Right atrium auricular region (tissue), 2 donors: Measurements from ENCODE around the gene CDH26. TPM values are rescaled to one million over a fixed set of nuclear protein-coding genes. Genes with fewer than 3 reads are reported as not detected.

Experiments used
- DNase-seq: peaks from one replicate; pipeline ENCODE4 v3.0.0-alpha.2; 2019; ENCODE audit warnings: low spot score
- H3K27ac ChIP-seq, 2 donors: fragments of 200-600 bp; sonication (generic); 1 replicate in 1 of 2; 2 replicates in 1 of 2; pipeline ENCODE4 v1.5.1; 2016 to 2019
- H3K27me3 ChIP-seq, 2 donors: fragments of 200-600 bp; sonication (generic); one replicate each; pipeline versions ENCODE4 v1.5.1 to v1.6.0; 2017 to 2019
- H3K36me3 ChIP-seq: fragments of 200-600 bp; sonication (generic); one replicate; pipeline ENCODE4 v1.5.1; 2016
- H3K4me1 ChIP-seq, 2 donors: fragments of 200-600 bp; sonication (generic); one replicate each; pipeline versions ENCODE4 v1.5.1 to v1.6.0; 2017 to 2019
- H3K4me3 ChIP-seq, 2 donors: fragments of 200-600 bp; sonication (generic); 1 replicate in 1 of 2; 2 replicates in 1 of 2; pipeline ENCODE4 v1.5.1; 2017 to 2019; ENCODE audit warnings: mild to moderate bottlenecking in 1 of 2, moderate library complexity in 1 of 2
- H3K9me3 ChIP-seq, 2 donors: fragments of 200-600 bp; sonication (generic); one replicate each; pipeline ENCODE4 v1.5.1; 2019
- total RNA-seq, 2 donors: library from RNA; depleted of rRNA; stranded (reverse); fragments of >200 nt; gene quantifications; one replicate each; pipeline ENCODE4 v1.1.0, GENCODE V29; 2016
- TF ChIP-seq, protein P1 (sequence below), 2 donors: fragments of 200-600 bp; sonication (generic); IDR thresholded peaks; one replicate each; pipeline ENCODE4 v1.5.1; 2019; ENCODE audit warnings: antibody characterized with exemption in 2 of 2

Gene CDH26
- total RNA-seq, 2 donors from 2014 or later: 0.43 to 1.3 TPM

DNA sequence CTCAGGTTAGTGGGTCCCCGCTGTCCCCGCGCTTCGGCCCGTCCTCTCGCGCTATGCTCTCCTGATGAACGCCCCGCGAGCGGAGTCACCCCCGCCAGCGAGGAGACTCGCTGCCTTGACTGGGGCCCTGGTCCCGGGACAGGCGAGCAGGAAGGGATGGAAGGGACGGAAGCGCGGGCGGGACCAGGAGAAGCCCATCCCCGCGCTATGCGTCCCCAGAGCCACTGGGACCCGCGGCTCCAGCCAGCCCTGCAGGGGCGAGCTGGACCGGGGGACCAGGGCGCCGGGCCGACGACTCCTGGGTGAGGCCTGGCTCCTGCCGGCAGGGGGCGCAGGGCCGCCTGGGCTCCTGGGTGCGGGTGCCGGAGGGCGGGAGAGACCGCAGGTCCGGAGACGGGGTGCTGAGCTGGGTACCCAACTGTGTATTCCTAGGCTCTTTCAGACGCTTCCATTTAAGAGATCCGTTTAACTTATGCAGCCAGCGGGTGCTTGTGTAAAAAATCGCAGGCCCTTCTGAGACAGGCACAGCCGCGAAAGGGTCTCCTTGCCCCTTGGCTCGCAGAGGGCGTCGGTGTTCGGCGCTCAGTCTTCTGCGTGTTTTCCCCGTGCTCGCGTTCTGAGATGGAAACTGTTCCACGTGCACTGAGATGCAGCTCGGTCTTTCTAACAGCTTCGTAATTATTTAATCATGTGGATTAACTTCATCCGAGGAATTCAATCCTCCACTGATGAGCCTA is 24.2 kb upstream of the CDH26 start:
- TF ChIP-seq, protein P1, sequence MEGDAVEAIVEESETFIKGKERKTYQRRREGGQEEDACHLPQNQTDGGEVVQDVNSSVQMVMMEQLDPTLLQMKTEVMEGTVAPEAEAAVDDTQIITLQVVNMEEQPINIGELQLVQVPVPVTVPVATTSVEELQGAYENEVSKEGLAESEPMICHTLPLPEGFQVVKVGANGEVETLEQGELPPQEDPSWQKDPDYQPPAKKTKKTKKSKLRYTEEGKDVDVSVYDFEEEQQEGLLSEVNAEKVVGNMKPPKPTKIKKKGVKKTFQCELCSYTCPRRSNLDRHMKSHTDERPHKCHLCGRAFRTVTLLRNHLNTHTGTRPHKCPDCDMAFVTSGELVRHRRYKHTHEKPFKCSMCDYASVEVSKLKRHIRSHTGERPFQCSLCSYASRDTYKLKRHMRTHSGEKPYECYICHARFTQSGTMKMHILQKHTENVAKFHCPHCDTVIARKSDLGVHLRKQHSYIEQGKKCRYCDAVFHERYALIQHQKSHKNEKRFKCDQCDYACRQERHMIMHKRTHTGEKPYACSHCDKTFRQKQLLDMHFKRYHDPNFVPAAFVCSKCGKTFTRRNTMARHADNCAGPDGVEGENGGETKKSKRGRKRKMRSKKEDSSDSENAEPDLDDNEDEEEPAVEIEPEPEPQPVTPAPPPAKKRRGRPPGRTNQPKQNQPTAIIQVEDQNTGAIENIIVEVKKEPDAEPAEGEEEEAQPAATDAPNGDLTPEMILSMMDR (IDR thresholded peaks at IDR 0.05): peak; percentile 98 to 99
- peak; percentile 71 for DNase-seq
- H3K4me1 ChIP-seq: peaks cover 0 to 40% of the 10 kb centered on the region in 2 donors

DNA sequence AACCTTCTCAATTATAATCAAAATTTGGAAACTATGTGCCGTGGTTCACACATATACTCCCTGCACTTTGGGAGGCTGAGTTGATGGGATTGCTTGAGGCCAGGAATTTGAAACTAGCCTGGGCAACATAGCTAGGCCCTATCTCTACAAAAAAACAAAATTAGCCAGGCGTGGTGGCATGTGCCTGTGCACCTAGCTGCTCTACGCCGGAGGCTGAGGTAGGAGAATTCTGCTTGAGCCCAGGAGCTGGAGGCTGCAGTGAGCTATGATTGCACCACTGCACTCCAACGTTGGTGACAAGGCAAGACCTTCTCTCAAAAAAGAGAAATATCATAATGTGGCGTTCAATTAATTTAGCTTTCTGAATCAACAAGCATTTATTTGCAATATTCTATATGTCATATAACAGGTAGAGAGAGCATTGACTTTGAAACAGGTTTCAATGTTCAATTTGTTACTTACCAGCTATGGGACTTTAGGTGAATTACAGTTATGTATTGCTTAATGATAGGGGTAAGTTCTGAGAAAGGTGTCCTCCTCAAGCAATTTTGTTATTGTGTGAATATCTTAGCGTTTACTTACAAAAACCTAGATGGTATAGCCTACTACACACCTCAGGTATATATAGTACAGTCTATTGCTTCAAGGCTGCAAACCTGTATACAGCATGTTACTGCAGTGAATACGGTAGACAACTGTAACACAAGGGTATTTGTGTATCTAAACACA is 22.6 kb upstream of the CDH26 start:
- Histone ChIP-seq H3K27ac (peak overlapping the region; percentile 95 to 96), H3K4me1 (peaks cover 0 to 45% of the 10 kb centered on the region in 2 donors)
- TF ChIP-seq, protein P1 (IDR thresholded peaks at IDR 0.05): no peak

More for the DNA sequence above, 24.2 kb upstream of the CDH26 start:
- H3K36me3 ChIP-seq: no peaks in the 10 kb centered on the region
- H3K9me3 ChIP-seq: no peaks in the 10 kb centered on the region
- peak overlapping the region; percentile 58 to 81 for H3K4me3 ChIP-seq
- no peaks in the 10 kb centered on the region for H3K27me3 ChIP-seq
- peak overlapping the region; percentile 80 to 91 for H3K27ac ChIP-seq

DNA sequence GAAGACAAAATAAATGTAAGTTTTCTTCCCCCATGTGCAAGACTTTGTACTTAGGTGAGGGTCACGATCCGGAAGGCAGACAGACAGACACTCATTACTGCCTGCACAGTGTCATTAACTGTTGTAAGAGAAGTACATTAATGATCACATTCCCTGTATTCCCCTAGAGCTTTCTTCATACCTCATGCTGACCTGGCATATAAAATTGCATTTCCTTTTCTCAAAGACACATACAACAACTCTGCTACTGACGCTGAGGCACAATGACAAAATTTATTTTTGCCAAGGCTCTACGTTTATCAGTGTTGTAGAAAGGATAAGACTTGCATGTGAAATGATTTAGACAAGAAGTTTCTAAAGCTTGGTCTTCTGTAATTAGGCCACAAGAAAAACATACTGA is 21.8 kb upstream of the CDH26 start:
- H3K4me1 ChIP-seq: peaks cover 0 to 51% of the 10 kb centered on the region in 2 donors
- no peaks in the 10 kb centered on the region for H3K9me3 ChIP-seq
- no peak overlapping the region for H3K4me3 ChIP-seq

More for the DNA sequence above, 22.6 kb upstream of the CDH26 start:
- Histone ChIP-seq H3K9me3 (no peaks in the 10 kb centered on the region), H3K4me3 (no peak overlapping the region), H3K36me3 (no peaks in the 10 kb centered on the region), H3K27me3 (no peaks in the 10 kb centered on the region)
- no peak for DNase-seq

DNA sequence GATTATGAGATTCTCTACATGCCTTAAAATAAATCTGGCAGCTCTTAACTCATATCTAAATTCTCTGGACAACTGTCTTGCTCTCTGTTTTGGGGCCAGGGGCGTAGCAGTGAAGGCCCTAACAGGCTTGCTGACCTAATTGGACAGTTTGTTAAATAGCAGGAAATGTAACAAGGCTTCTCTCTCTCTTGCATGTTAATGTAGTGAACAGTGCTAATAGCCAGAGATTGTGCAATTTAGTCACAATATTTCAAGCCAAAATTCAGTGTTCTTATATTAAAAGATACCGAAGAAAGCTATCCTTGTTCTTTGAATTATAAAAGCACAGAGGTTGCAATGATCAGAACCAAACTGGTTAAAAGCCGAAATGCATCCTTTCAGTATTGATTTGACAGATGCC is 21.1 kb upstream of the CDH26 start:
- Histone ChIP-seq H3K9me3 (no peaks in the 10 kb centered on the region), H3K4me3 (no peak overlapping the region), H3K36me3 (peaks cover under 1% of the 10 kb centered on the region), H3K27ac (peak overlapping the region; percentile 95 to 96), H3K27me3 (no peaks in the 10 kb centered on the region), H3K4me1 (peaks cover 0 to 58% of the 10 kb centered on the region in 2 donors)
- DNase-seq: no peak
- TF ChIP-seq, protein P1 (IDR thresholded peaks at IDR 0.05): no peak

More for the DNA sequence above, 21.8 kb upstream of the CDH26 start:
- H3K27ac ChIP-seq: peak overlapping the region; percentile 95 to 96
- H3K36me3 ChIP-seq: no peaks in the 10 kb centered on the region
- DNase-seq: no peak
- H3K27me3 ChIP-seq: no peaks in the 10 kb centered on the region
- TF ChIP-seq, protein P1 (IDR thresholded peaks at IDR 0.05): no peak

DNA sequence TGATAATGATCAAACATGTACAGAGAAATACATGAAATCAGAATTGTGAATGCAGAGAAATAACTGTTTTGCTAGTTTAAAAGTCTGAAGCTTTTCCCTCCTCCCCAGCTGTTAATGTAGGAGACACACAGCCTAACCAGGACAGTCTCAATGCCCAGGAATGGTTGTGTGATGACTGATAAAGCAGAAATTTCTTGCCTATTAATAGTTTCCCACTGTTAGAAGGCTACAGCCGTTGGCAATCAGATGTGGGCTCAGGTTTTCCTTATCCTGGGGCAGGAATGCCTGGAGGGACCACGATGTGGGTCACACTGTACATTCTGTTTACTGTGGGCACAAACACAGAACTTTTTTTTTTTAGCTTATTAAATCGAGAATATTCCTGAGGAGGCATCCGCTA is 20.0 kb upstream of the CDH26 start:
- Histone ChIP-seq H3K4me1 (peaks cover 0 to 56% of the 10 kb centered on the region in 2 donors), H3K9me3 (no peaks in the 10 kb centered on the region), H3K4me3 (peak overlapping the region; percentile 54 to 74), H3K36me3 (peaks cover 11% of the 10 kb centered on the region), H3K27ac (peak overlapping the region; percentile 95 to 96), H3K27me3 (no peaks in the 10 kb centered on the region)
- DNase-seq: no peak
- TF ChIP-seq, protein P1 (IDR thresholded peaks at IDR 0.05): no peak
